ENCODE results near the gene GALNT17.

GALNT17 gene

DNA sequence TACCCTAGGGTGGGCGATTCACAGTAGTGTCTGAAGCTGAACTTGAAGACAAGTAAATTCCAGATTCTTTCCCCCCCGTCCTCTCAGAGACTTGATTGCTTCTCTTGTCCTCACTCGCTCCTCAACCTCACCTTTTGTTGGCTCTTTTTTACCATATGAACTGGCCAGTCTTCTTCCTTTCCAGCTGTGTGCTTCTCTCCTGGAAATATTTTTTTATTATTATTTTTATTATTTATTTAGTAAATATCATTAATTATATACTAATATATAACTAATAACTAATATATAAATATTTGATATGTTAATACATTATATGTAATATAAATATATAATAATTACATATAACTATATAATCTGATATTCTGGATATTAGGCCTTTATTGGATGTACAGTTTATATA, 484.3 kb downstream of the GALNT17 start:
- no peaks in the 10 kb centered on the region for H3K36me3 ChIP-seq (ENCODE audit: control insufficient read depth in 2 of 2, insufficient read depth in 1 of 2, low read length in 2 of 2)
- TF ChIP-seq FEZF1 (tag by site-specific recombination; IDR thresholded peaks at IDR 0.05) (no peak), ZNF354C (tag by site-specific recombination; IDR thresholded peaks at IDR 0.05; ENCODE audit: borderline replicate concordance, low read depth) (no peak), ZNF266 (tag by site-specific recombination; IDR thresholded peaks at IDR 0.05; ENCODE audit: low read depth) (no peak), ZNF529 (tag by site-specific recombination; IDR thresholded peaks at IDR 0.05; ENCODE audit: insufficient replicate concordance) (no peak), ZNF660 (tag by site-specific recombination; IDR thresholded peaks at IDR 0.05) (no peak), ZBTB17 (tag by site-specific recombination; IDR thresholded peaks at IDR 0.05) (no peak), ZBTB20 (tag by site-specific recombination; IDR thresholded peaks at IDR 0.05) (no peak), ZFP69B (tag by site-specific recombination; IDR thresholded peaks at IDR 0.05) (no peak), ZNF132 (tag by site-specific recombination; IDR thresholded peaks at IDR 0.05; ENCODE audit: borderline replicate concordance) (no peak), ZNF394 (tag by site-specific recombination; IDR thresholded peaks at IDR 0.05; ENCODE audit: borderline replicate concordance) (no peak), ZBTB48 (tag by site-specific recombination; IDR thresholded peaks at IDR 0.05) (no peak)
- TF ChIP-seq, protein P1, sequence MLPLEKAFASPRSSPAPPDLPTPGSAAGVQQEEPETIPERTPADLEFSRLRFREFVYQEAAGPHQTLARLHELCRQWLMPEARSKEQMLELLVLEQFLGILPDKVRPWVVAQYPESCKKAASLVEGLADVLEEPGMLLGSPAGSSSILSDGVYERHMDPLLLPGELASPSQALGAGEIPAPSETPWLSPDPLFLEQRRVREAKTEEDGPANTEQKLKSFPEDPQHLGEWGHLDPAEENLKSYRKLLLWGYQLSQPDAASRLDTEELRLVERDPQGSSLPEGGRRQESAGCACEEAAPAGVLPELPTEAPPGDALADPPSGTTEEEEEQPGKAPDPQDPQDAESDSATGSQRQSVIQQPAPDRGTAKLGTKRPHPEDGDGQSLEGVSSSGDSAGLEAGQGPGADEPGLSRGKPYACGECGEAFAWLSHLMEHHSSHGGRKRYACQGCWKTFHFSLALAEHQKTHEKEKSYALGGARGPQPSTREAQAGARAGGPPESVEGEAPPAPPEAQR (tag by site-specific recombination; IDR thresholded peaks at IDR 0.05): no peak
- TF ChIP-seq, protein P2, sequence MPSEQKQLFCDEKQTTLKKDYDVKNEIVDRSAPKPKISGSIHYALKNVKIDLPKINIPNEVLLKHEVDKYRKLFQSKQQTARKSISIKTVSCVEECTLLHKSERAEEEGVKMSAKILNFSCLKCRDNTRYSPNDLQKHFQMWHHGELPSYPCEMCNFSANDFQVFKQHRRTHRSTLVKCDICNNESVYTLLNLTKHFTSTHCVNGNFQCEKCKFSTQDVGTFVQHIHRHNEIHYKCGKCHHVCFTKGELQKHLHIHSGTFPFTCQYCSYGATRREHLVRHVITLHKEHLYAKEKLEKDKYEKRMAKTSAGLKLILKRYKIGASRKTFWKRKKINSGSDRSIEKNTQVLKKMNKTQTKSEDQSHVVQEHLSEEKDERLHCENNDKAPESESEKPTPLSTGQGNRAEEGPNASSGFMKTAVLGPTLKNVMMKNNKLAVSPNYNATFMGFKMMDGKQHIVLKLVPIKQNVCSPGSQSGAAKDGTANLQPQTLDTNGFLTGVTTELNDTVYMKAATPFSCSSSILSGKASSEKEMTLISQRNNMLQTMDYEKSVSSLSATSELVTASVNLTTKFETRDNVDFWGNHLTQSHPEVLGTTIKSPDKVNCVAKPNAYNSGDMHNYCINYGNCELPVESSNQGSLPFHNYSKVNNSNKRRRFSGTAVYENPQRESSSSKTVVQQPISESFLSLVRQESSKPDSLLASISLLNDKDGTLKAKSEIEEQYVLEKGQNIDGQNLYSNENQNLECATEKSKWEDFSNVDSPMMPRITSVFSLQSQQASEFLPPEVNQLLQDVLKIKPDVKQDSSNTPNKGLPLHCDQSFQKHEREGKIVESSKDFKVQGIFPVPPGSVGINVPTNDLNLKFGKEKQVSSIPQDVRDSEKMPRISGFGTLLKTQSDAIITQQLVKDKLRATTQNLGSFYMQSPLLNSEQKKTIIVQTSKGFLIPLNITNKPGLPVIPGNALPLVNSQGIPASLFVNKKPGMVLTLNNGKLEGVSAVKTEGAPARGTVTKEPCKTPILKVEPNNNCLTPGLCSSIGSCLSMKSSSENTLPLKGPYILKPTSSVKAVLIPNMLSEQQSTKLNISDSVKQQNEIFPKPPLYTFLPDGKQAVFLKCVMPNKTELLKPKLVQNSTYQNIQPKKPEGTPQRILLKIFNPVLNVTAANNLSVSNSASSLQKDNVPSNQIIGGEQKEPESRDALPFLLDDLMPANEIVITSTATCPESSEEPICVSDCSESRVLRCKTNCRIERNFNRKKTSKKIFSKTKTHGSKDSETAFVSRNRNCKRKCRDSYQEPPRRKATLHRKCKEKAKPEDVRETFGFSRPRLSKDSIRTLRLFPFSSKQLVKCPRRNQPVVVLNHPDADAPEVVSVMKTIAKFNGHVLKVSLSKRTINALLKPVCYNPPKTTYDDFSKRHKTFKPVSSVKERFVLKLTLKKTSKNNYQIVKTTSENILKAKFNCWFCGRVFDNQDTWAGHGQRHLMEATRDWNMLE (tag by site-specific recombination; conservative IDR thresholded peaks at IDR 0.05; ENCODE audit: low read depth): no peak
- TF ChIP-seq, protein P3, sequence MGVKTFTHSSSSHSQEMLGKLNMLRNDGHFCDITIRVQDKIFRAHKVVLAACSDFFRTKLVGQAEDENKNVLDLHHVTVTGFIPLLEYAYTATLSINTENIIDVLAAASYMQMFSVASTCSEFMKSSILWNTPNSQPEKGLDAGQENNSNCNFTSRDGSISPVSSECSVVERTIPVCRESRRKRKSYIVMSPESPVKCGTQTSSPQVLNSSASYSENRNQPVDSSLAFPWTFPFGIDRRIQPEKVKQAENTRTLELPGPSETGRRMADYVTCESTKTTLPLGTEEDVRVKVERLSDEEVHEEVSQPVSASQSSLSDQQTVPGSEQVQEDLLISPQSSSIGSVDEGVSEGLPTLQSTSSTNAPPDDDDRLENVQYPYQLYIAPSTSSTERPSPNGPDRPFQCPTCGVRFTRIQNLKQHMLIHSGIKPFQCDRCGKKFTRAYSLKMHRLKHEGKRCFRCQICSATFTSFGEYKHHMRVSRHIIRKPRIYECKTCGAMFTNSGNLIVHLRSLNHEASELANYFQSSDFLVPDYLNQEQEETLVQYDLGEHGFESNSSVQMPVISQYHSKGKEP (tag by site-specific recombination; IDR thresholded peaks at IDR 0.05): no peak
- TF ChIP-seq, protein P4, sequence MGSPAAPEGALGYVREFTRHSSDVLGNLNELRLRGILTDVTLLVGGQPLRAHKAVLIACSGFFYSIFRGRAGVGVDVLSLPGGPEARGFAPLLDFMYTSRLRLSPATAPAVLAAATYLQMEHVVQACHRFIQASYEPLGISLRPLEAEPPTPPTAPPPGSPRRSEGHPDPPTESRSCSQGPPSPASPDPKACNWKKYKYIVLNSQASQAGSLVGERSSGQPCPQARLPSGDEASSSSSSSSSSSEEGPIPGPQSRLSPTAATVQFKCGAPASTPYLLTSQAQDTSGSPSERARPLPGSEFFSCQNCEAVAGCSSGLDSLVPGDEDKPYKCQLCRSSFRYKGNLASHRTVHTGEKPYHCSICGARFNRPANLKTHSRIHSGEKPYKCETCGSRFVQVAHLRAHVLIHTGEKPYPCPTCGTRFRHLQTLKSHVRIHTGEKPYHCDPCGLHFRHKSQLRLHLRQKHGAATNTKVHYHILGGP (tag by site-specific recombination; IDR thresholded peaks at IDR 0.05): no peak
- H3K9me3 ChIP-seq (ENCODE audit: control insufficient read depth, insufficient read depth, low read depth, low read length): no peaks in the 10 kb centered on the region
- CTCF ChIA-PET: no interaction called here
- POLR2A ChIA-PET: no interaction called here
- no peaks in the 10 kb centered on the region for H3K4me1 ChIP-seq (ENCODE audit: control insufficient read depth, insufficient read depth, low read length)
- H3K27ac ChIP-seq (ENCODE audit: extremely low read depth, low read depth, low read length): no peak overlapping the region
- H3K4me3 ChIP-seq (ENCODE audit: low read depth, low read length): no peak overlapping the region

DNA sequence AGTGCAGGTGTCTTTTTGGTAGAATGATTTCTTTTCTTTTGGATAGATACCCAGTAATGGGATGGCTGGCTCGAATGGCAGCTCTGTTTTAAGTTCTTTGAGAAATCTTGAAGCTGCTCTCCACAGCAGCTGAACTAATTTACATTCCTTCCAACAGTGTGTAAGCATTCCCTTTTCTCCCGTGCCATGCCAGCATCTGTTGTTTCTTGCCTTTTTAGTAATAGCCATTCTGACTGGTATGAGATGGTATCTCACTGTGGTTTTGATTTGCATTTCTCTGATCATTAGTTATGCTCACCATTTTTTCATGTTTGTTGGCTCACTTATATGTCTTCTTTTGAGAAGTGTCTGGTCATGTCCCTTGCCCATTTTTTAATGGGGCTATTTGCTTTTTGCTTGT, 486.3 kb downstream of the GALNT17 start:
- ChIA-PET CTCF (no interaction called here), POLR2A (no interaction called here)
- TF ChIP-seq ZNF837 (tag by site-specific recombination; IDR thresholded peaks at IDR 0.05) (no peak), ZNF366 (tag by site-specific recombination; conservative IDR thresholded peaks at IDR 0.05) (no peak), ZNF354C (tag by site-specific recombination; IDR thresholded peaks at IDR 0.05; ENCODE audit: borderline replicate concordance, low read depth) (no peak), ZNF776 (tag by site-specific recombination; IDR thresholded peaks at IDR 0.05; ENCODE audit: borderline replicate concordance) (no peak), ZNF785 (tag by site-specific recombination; IDR thresholded peaks at IDR 0.05) (no peak), ZNF701 (tag by site-specific recombination; IDR thresholded peaks at IDR 0.05) (no peak)
- TF ChIP-seq, protein P5, sequence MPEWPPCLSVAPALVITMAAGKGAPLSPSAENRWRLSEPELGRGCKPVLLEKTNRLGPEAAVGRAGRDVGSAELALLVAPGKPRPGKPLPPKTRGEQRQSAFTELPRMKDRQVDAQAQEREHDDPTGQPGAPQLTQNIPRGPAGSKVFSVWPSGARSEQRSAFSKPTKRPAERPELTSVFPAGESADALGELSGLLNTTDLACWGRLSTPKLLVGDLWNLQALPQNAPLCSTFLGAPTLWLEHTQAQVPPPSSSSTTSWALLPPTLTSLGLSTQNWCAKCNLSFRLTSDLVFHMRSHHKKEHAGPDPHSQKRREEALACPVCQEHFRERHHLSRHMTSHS (tag by site-specific recombination; IDR thresholded peaks at IDR 0.05): no peak
- TF ChIP-seq, protein P6, sequence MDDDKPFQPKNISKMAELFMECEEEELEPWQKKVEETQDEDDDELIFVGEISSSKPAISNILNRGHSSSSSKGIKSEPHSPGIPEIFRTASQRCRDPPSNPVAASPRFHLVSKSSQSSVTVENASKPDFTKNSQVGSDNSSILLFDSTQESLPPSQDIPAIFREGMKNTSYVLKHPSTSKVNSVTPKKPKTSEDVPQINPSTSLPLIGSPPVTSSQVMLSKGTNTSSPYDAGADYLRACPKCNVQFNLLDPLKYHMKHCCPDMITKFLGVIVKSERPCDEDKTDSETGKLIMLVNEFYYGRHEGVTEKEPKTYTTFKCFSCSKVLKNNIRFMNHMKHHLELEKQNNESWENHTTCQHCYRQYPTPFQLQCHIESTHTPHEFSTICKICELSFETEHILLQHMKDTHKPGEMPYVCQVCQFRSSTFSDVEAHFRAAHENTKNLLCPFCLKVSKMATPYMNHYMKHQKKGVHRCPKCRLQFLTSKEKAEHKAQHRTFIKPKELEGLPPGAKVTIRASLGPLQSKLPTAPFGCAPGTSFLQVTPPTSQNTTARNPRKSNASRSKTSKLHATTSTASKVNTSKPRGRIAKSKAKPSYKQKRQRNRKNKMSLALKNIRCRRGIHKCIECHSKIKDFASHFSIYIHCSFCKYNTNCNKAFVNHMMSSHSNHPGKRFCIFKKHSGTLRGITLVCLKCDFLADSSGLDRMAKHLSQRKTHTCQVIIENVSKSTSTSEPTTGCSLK (tag by site-specific recombination; IDR thresholded peaks at IDR 0.05): no peak
- H3K27ac ChIP-seq (ENCODE audit: extremely low read depth, low read depth, low read length): no peak overlapping the region
- H3K4me3 ChIP-seq (ENCODE audit: low read depth, low read length): no peak overlapping the region
- H3K4me1 ChIP-seq (ENCODE audit: control insufficient read depth, insufficient read depth, low read length): no peaks in the 10 kb centered on the region
- no peaks in the 10 kb centered on the region for H3K36me3 ChIP-seq (ENCODE audit: control insufficient read depth in 2 of 2, insufficient read depth in 1 of 2, low read length in 2 of 2)
- no peaks in the 10 kb centered on the region for H3K9me3 ChIP-seq (ENCODE audit: control insufficient read depth, insufficient read depth, low read depth, low read length)

Measured in HEK293 (cell line).